Measurements from ENCODE around the gene HSPA12A. TPM values are rescaled to one million over a fixed set of nuclear protein-coding genes. Genes with fewer than 3 reads are reported as not detected.

Gene HSPA12A
- total and polyA plus RNA-seq, 2 of the 13 experiments (the other 11 are each of a cell fraction or from before 2014, with no cell fraction given): 6.4 to 13.6 TPM

GRCh38 chr10:116694927-116695268 is 47.5 kb downstream of the HSPA12A start (continued):
- TF ChIP-seq ISX (CRISPR knock-in tag; conservative IDR thresholded peaks at IDR 0.05): no peak
- TF ChIP-seq ZNF24 (IDR thresholded peaks at IDR 0.05): no peak
- TF ChIP-seq KAT7 (CRISPR knock-in tag; IDR thresholded peaks at IDR 0.05; ENCODE audit: borderline replicate concordance): no peak
- no peak for TF ChIP-seq NR3C1 (CRISPR knock-in tag; IDR thresholded peaks at IDR 0.05)
- no peak for TF ChIP-seq DDIT3 (CRISPR knock-in tag; IDR thresholded peaks at IDR 0.05)
- TF ChIP-seq CBFB (CRISPR knock-in tag; IDR thresholded peaks at IDR 0.05): no peak
- no peak for TF ChIP-seq ZNF891 (CRISPR knock-in tag; IDR thresholded peaks at IDR 0.05)
- TF ChIP-seq ZNF687 (CRISPR knock-in tag; IDR thresholded peaks at IDR 0.05): peak; percentile 44; the same call in 1 of the 2 replicates
- no peak for TF ChIP-seq NFRKB (IDR thresholded peaks at IDR 0.05)
- no peak for TF ChIP-seq SRF (IDR thresholded peaks at IDR 0.05; ENCODE audit: low read depth, low read length)
- no peak for TF ChIP-seq ZNF883 (CRISPR knock-in tag; IDR thresholded peaks at IDR 0.05; ENCODE audit: not compliant biosample characterization)
- no peak for TF ChIP-seq MAFK (conservative IDR thresholded peaks at IDR 0.05 in 1 of 2, IDR thresholded peaks at IDR 0.05 in 1 of 2; ENCODE audit: low read length in 2 of 2)
- TF ChIP-seq DZIP1 (CRISPR knock-in tag; IDR thresholded peaks at IDR 0.05): no peak
- TF ChIP-seq KMT2A (CRISPR knock-in tag; IDR thresholded peaks at IDR 0.05): no peak
- TF ChIP-seq ARNT2 (CRISPR knock-in tag; IDR thresholded peaks at IDR 0.05; ENCODE audit: low read depth): no peak
- TF ChIP-seq ZNF704 (CRISPR knock-in tag; IDR thresholded peaks at IDR 0.05; ENCODE audit: borderline replicate concordance): peak; percentile 23; the same call in 1 of the 2 replicates
- TF ChIP-seq NRL (CRISPR knock-in tag; IDR thresholded peaks at IDR 0.05; ENCODE audit: borderline replicate concordance): no peak
- no peak for TF ChIP-seq ZNF792 (CRISPR knock-in tag; IDR thresholded peaks at IDR 0.05)
- no peak for TF ChIP-seq TMF1 (CRISPR knock-in tag; IDR thresholded peaks at IDR 0.05; ENCODE audit: low read depth)
- no peak for TF ChIP-seq FOSL1 (CRISPR knock-in tag; IDR thresholded peaks at IDR 0.05; ENCODE audit: borderline replicate concordance)
- no peak for TF ChIP-seq CEBPG (CRISPR knock-in tag; IDR thresholded peaks at IDR 0.05)
- TF ChIP-seq XBP1 (CRISPR knock-in tag; IDR thresholded peaks at IDR 0.05): no peak
- no peak for TF ChIP-seq EED (CRISPR knock-in tag; IDR thresholded peaks at IDR 0.05)
- TF ChIP-seq SIX1 (CRISPR knock-in tag; IDR thresholded peaks at IDR 0.05; ENCODE audit: borderline replicate concordance): no peak
- no peak for TF ChIP-seq ZKSCAN1 (IDR thresholded peaks at IDR 0.05; ENCODE audit: low read length)
- no peak for TF ChIP-seq REPIN1 (CRISPR knock-in tag; IDR thresholded peaks at IDR 0.05; ENCODE audit: borderline replicate concordance, low read depth)
